GM12872 (cell line): Measurements from ENCODE around the gene CATSPERD.

Source experiments
- TF ChIP-seq, protein P1 (sequence below): IDR thresholded peaks from 3 replicates; pipeline ENCODE4 v1.5.1; 2011; ENCODE audit warnings: low read depth, mild to moderate bottlenecking, low read length, moderate library complexity; ENCODE audit not compliant: insufficient read depth

Gene CATSPERD

DNA sequence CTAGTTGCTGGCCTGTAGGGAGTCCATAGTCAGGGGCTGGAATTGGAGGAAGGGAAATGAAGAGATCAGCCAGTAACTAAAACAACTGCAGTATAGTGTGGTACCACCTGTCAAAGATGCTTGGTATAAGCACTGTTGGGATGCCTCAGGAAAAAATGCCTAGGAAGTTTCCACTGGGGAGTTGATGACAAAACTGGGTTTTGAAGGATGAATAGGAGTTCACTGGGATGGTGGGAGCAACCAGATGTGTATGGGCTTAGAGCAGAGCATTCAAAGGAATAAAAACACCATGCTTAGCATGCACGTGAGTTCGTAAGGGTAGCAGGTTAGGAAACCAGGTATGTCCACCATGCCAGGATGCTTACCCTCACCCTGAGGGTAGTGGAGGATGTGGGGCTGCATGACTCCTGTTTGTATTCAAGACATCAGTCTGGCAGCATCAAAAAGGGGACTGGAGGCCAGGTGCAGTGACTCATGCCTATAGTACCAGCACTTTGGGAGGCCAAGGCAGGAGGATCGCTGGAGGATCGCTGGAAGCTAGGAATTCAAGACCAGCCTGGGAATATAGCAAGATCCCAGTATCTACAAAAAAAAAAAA lies 7.1 kb downstream of the CATSPERD start:
- TF ChIP-seq, protein P1, sequence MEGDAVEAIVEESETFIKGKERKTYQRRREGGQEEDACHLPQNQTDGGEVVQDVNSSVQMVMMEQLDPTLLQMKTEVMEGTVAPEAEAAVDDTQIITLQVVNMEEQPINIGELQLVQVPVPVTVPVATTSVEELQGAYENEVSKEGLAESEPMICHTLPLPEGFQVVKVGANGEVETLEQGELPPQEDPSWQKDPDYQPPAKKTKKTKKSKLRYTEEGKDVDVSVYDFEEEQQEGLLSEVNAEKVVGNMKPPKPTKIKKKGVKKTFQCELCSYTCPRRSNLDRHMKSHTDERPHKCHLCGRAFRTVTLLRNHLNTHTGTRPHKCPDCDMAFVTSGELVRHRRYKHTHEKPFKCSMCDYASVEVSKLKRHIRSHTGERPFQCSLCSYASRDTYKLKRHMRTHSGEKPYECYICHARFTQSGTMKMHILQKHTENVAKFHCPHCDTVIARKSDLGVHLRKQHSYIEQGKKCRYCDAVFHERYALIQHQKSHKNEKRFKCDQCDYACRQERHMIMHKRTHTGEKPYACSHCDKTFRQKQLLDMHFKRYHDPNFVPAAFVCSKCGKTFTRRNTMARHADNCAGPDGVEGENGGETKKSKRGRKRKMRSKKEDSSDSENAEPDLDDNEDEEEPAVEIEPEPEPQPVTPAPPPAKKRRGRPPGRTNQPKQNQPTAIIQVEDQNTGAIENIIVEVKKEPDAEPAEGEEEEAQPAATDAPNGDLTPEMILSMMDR: no peak

GRCh38 chr19:5738423-5738822 lies 18.0 kb downstream of the CATSPERD start:
- TF ChIP-seq, protein P1: no peak

- TF ChIP-seq, protein P1: no peak
Observed at GRCh38 chr19:5742051-5742450, 21.6 kb downstream of the CATSPERD start.

- TF ChIP-seq, protein P1: no peak
Observed at GRCh38 chr19:5743630-5744029, 23.2 kb downstream of the CATSPERD start.

- TF ChIP-seq, protein P1: no peak
Observed at GRCh38 chr19:5749505-5749904, 29.1 kb downstream of the CATSPERD start.

- TF ChIP-seq, protein P1: no peak
Observed at GRCh38 chr19:5751709-5752108, 31.3 kb downstream of the CATSPERD start.

DNA sequence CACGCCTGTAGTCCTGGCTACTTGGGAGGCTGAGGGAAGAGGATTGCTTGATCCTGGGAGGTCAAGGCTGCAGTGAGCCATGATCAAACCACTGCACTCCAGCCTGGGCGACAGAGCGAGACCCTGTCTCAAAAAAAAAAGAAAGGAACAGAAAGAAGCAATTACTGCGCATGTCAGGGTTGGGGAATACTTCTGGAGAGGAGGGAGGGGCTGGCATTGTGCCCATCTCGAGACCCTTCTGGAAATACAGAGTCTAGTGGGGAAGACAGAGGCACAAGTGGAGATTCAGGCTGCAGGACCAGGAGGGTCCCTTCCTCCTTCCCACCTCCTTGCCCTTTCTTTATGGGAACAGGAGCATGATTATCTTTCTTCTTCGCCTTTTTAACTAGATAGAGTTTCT lies 33.3 kb downstream of the CATSPERD start:
- TF ChIP-seq, protein P1: no peak
